Measurements from ENCODE around the gene ARPC2. TPM values are rescaled to one million over a fixed set of nuclear protein-coding genes. Genes with fewer than 3 reads are reported as not detected.

Gene ARPC2
- total RNA-seq, 2 experiments from 2014 or later, result 448 to 452 TPM

DNA sequence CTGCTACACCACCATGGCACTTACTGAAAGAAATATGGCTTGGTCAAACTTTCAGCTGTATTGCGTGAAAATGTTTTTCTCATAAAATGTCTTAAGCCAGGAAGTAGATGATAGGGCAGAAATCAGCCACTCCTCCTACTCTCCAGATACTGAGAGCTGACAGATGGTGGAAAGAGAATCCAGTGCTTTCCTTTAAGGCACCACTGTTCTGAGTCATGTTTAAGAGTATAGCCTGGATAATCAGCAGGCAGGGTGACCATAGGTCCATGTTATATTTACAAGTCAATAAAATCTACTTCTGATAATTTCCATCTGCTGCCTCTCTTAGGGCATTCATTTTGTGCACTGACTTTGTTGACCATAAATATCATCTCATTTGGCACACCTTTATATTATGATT is 21.9 kb downstream of the ARPC2 start:
- Histone ChIP-seq H3K4me1 (ENCODE audit: insufficient read depth, low read length) (peaks cover 2% of the 10 kb centered on the region), H3K36me3 (ENCODE audit: insufficient read depth, low read length) (peaks cover 95% of the 10 kb centered on the region), H3K9me3 (ENCODE audit: control insufficient read depth in 1 of 2, insufficient read depth in 1 of 2, low read length in 2 of 2) (no peaks in the 10 kb centered on the region), H3K27ac (ENCODE audit: low read depth in 1 of 2, low read length in 2 of 2) (no peak overlapping the region), H3K27me3 (ENCODE audit: control insufficient read depth in 1 of 2, insufficient read depth in 2 of 2, low read length in 2 of 2) (no peaks in the 10 kb centered on the region), H3K4me3 (ENCODE audit: low read length) (no peak overlapping the region)
- Mint-ChIP-seq H3K27me3 (no peaks in the 10 kb centered on the region), H3K4me3 (no peak overlapping the region), H3K36me3 (ENCODE audit: low read depth) (peaks cover 100% of the 10 kb centered on the region), H3K9me3 (no peaks in the 10 kb centered on the region), H3K4me1 (ENCODE audit: low read depth) (peaks cover 26% of the 10 kb centered on the region), H3K27ac (peak overlapping the region; percentile 33)
- POLR2A ChIA-PET, result no interaction called here
- ATAC-seq (ENCODE audit: poor library complexity) (no peak), DNase-seq (no peak)
- CTCF ChIA-PET, result interaction anchor here (0.7 to 1.4 kb wide), 2 partner anchors 9 to 31 kb away, joined by 3 to 9 read pairs; no protein-coding TSS in a partner anchor
- TF ChIP-seq, protein P1, sequence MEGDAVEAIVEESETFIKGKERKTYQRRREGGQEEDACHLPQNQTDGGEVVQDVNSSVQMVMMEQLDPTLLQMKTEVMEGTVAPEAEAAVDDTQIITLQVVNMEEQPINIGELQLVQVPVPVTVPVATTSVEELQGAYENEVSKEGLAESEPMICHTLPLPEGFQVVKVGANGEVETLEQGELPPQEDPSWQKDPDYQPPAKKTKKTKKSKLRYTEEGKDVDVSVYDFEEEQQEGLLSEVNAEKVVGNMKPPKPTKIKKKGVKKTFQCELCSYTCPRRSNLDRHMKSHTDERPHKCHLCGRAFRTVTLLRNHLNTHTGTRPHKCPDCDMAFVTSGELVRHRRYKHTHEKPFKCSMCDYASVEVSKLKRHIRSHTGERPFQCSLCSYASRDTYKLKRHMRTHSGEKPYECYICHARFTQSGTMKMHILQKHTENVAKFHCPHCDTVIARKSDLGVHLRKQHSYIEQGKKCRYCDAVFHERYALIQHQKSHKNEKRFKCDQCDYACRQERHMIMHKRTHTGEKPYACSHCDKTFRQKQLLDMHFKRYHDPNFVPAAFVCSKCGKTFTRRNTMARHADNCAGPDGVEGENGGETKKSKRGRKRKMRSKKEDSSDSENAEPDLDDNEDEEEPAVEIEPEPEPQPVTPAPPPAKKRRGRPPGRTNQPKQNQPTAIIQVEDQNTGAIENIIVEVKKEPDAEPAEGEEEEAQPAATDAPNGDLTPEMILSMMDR (IDR thresholded peaks at IDR 0.05), result no peak
- intact Hi-C loops (cut with DNase I, micrococcal nuclease), result no loop called here

DNA sequence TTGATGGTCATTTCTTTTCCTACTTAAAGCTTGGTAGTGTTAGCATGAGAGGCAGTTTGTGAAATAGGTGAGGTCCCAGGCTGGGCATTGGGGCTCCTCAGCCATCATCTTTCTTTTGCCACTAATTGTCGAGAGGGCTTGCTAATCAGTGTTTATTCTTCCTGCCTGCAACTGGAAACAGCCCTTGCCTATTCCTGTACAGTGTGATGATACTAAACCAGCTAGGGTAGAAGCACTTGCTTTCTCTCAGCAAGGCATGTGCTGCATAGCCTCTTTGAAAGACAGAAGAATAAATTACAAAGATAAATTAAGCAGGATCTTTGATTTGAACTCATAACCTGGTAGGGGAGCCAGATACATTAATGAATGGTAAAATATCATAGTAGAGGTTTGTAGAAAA is 27.2 kb downstream of the ARPC2 start:
- Histone ChIP-seq H3K27me3 (ENCODE audit: control insufficient read depth in 1 of 2, insufficient read depth in 2 of 2, low read length in 2 of 2) (no peaks in the 10 kb centered on the region), H3K9me3 (ENCODE audit: control insufficient read depth in 1 of 2, insufficient read depth in 1 of 2, low read length in 2 of 2) (no peaks in the 10 kb centered on the region), H3K27ac (ENCODE audit: low read depth in 1 of 2, low read length in 2 of 2) (peak overlapping the region in 1 of 2 donors; percentile 18), H3K4me1 (ENCODE audit: insufficient read depth, low read length) (peaks cover 2% of the 10 kb centered on the region), H3K36me3 (ENCODE audit: insufficient read depth, low read length) (peaks cover 97% of the 10 kb centered on the region), H3K4me3 (ENCODE audit: low read length) (no peak overlapping the region)
- H3K36me3 Mint-ChIP-seq (ENCODE audit: low read depth), result peaks cover 98% of the 10 kb centered on the region
- POLR2A ChIA-PET, result no interaction called here
- TF ChIP-seq, protein P1 (IDR thresholded peaks at IDR 0.05), result no peak
- peaks cover 24% of the 10 kb centered on the region for H3K4me1 Mint-ChIP-seq (ENCODE audit: low read depth)
- H3K9me3 Mint-ChIP-seq, result no peaks in the 10 kb centered on the region
- DNase-seq (no peak), ATAC-seq (ENCODE audit: poor library complexity) (no peak)
- H3K27ac Mint-ChIP-seq, result peak overlapping the region; percentile 61
- no peak overlapping the region for H3K4me3 Mint-ChIP-seq
- intact Hi-C loops (cut with DNase I, micrococcal nuclease), result no loop called here
- CTCF ChIA-PET, result interaction anchor here (1.1 kb wide), 1 partner anchor 13 kb away, joined by 4 read pairs; no protein-coding TSS in a partner anchor
- H3K27me3 Mint-ChIP-seq, result no peaks in the 10 kb centered on the region

- H3K4me1 Mint-ChIP-seq (ENCODE audit: low read depth), result peaks cover 24% of the 10 kb centered on the region
- DNase-seq (no peak), ATAC-seq (ENCODE audit: poor library complexity) (no peak)
- H3K4me3 Mint-ChIP-seq, result no peak overlapping the region
- Histone ChIP-seq H3K27me3 (ENCODE audit: control insufficient read depth in 1 of 2, insufficient read depth in 2 of 2, low read length in 2 of 2) (no peaks in the 10 kb centered on the region), H3K4me3 (ENCODE audit: low read length) (no peak overlapping the region), H3K36me3 (ENCODE audit: insufficient read depth, low read length) (peaks cover 97% of the 10 kb centered on the region), H3K27ac (ENCODE audit: low read depth in 1 of 2, low read length in 2 of 2) (peak overlapping the region in 1 of 2 donors; percentile 18), H3K9me3 (ENCODE audit: control insufficient read depth in 1 of 2, insufficient read depth in 1 of 2, low read length in 2 of 2) (no peaks in the 10 kb centered on the region), H3K4me1 (ENCODE audit: insufficient read depth, low read length) (peaks cover 2% of the 10 kb centered on the region)
- TF ChIP-seq, protein P1 (IDR thresholded peaks at IDR 0.05), result no peak
- ChIA-PET POLR2A (interaction anchor here (0.6 to 1.3 kb wide), 3 partner anchors 19 to 45 kb away, joined by 3 read pairs; no protein-coding TSS in a partner anchor), CTCF (interaction anchor here (1.1 kb wide), 1 partner anchor 13 kb away, joined by 4 read pairs; no protein-coding TSS in a partner anchor)
- H3K27me3 Mint-ChIP-seq, result no peaks in the 10 kb centered on the region
- peaks cover 98% of the 10 kb centered on the region for H3K36me3 Mint-ChIP-seq (ENCODE audit: low read depth)
- intact Hi-C loops (cut with DNase I, micrococcal nuclease), result no loop called here
- peak overlapping the region; percentile 61 for H3K27ac Mint-ChIP-seq
- no peaks in the 10 kb centered on the region for H3K9me3 Mint-ChIP-seq
Measured at GRCh38 chr2:218244665-218245064, 27.7 kb downstream of the ARPC2 start.

Data from CD4-positive, alpha-beta T cell (primary cell).